Measurements from ENCODE around the gene SLC43A2. TPM values are rescaled to one million over a fixed set of nuclear protein-coding genes. Genes with fewer than 3 reads are reported as not detected.

SLC43A2 gene
- polyA plus RNA-seq, 1 donor (not counting 4 experiments of a cell fraction or from before 2014, with no cell fraction given) = 12.7 TPM

DNA sequence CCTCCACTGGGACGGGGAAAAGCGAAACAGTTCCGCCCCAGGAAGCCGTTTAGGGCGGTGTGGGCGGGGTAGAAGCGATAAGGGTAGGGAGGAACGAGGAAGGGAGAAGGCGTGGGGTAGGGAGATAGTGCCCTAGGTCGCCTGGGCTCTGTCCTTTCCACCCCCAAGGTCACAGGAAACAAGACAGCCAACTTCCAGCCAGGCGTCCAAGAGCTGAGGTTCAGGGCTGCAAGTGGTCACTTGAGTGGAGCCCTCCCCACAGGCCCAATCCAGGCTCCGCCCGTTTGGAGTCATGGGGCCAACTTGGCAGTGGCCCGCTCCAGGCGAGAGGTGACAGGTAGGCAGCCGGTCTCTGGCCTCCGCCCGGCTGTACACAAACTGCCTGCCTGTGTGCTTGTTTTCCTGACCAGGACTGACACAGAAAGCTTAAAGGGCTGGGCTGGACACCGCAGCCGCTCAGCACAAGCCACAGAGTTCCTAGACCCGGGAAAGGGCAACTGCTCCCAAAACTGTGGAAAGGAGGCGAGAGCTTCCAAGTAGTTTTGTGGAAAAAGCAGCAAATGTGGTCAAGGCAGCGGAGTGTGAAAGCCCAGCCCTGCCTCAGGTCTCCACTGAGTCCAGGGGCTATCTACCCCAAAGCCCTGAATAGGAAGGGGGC, 21.3 kb upstream of the SLC43A2 start, which contains the start of gene RILP:
Gene RILP (minus strand): TSS at position 23 of the 658 bp plus-strand sequence. CDS start 62 bp downstream, outside the sequence.
- H3K4me1 ChIP-seq (ENCODE audit: control insufficient read depth, extremely low read depth, insufficient read depth, low read length) = peaks cover 17% of the 10 kb centered on the region

DNA sequence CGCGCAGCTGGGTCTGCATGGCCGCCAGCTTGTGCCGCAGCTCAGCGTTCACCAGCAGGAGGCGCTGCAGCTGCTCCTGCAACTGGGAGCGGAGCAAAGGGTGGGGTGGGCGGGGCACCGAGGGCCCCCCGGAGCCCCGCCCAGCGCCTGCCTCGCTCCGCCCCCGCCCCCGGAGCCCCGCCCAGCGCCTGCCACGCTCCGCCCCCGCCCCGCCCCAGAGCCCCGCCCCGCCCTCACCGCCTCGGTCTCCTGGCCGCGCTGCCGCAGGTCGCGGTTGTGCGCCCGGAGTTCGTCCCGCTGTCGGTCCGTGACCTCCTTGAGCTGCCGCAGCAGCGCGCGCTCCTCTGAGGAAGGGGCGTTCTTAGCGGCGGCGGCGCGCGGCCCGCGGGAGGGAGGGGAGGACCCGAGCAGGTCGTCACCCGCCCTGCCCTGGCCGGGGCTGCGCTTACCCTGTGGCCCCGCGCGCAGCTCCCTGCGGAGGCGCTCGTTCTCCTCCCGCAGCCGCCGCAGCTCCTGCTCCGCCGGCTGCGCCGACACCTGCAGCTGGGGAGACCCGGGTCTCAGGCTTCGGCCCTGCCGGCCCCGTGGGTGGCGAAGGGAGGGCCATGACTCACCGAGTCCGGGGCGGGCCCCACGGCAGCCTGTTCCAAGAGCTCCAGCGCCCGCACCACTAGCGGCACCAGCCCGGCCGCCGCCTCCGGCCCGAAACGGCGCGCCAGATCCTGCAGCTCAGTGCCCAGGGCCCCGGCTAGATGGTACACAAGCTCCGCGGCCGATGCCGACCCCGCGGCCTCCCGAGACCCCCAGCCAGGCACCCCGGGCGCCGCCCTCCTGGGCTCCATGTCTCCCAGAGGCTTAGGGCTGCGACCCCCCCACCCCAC, 20.6 kb upstream of the SLC43A2 start:
- H3K79me2 ChIP-seq (ENCODE audit: control insufficient read depth, insufficient read depth, low read length) = no peaks in the 10 kb centered on the region
- H3K9ac ChIP-seq (ENCODE audit: control insufficient read depth, extremely low read depth, insufficient read depth, low read length) = peak overlapping the region; percentile 74
- H3K9me1 ChIP-seq (ENCODE audit: control insufficient read depth, extremely low read depth, insufficient read depth, low read length) = no peaks in the 10 kb centered on the region
- peak overlapping the region; percentile 48 to 72 (median 59) for H3K4me3 ChIP-seq (ENCODE audit: control insufficient read depth in 2 of 3, extremely low read depth in 1 of 3, insufficient read depth in 2 of 3, low read depth in 1 of 3, low read length in 3 of 3)
- FAIRE-seq = no peak
- peaks cover 2% of the 10 kb centered on the region for H4K20me1 ChIP-seq (ENCODE audit: control insufficient read depth, extremely low read depth, insufficient read depth, low read length)
- H3K27me3 ChIP-seq (ENCODE audit: control insufficient read depth, extremely low read depth, insufficient read depth, low read length) = no peaks in the 10 kb centered on the region
- H3K36me3 ChIP-seq (ENCODE audit: control insufficient read depth in 2 of 2, extremely low read depth in 1 of 2, insufficient read depth in 2 of 2, low read length in 2 of 2) = peaks cover 28% of the 10 kb centered on the region in 2 experiments
- DNase-seq (ENCODE audit: low read depth, low spot score) = peak; percentile 82
- H2AFZ ChIP-seq (ENCODE audit: control insufficient read depth, low read length) = peak overlapping the region; percentile 64
- no peak for TF ChIP-seq EZH2 (IDR thresholded peaks at IDR 0.05; ENCODE audit: low read length)
- TF ChIP-seq, protein P1, sequence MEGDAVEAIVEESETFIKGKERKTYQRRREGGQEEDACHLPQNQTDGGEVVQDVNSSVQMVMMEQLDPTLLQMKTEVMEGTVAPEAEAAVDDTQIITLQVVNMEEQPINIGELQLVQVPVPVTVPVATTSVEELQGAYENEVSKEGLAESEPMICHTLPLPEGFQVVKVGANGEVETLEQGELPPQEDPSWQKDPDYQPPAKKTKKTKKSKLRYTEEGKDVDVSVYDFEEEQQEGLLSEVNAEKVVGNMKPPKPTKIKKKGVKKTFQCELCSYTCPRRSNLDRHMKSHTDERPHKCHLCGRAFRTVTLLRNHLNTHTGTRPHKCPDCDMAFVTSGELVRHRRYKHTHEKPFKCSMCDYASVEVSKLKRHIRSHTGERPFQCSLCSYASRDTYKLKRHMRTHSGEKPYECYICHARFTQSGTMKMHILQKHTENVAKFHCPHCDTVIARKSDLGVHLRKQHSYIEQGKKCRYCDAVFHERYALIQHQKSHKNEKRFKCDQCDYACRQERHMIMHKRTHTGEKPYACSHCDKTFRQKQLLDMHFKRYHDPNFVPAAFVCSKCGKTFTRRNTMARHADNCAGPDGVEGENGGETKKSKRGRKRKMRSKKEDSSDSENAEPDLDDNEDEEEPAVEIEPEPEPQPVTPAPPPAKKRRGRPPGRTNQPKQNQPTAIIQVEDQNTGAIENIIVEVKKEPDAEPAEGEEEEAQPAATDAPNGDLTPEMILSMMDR (optimal IDR thresholded peaks at IDR 0.05 in 1 of 3, IDR thresholded peaks at IDR 0.05 in 1 of 3, conservative IDR thresholded peaks at IDR 0.05 in 1 of 3; ENCODE audit: extremely low read depth in 1 of 3, insufficient read depth in 2 of 3, low read length in 3 of 3) = peak; percentile 47 to 93 (median 88)
- H3K4me2 ChIP-seq (ENCODE audit: control insufficient read depth, extremely low read depth, insufficient read depth, low read depth, low read length) = peak overlapping the region; percentile 86
- dilution Hi-C loops (cut with MboI; ENCODE audit: extremely low pct_ligation_motif_present, low sequenced_read_pairs) = no loop called here
- H3K4me1 ChIP-seq (ENCODE audit: control insufficient read depth, extremely low read depth, insufficient read depth, low read length) = peaks cover 24% of the 10 kb centered on the region
- peak overlapping the region; percentile 61 for H3K27ac ChIP-seq (ENCODE audit: control insufficient read depth, insufficient read depth, low read length)
- no peaks in the 10 kb centered on the region for H3K9me3 ChIP-seq (ENCODE audit: control insufficient read depth, low read depth, low read length)

More for the DNA sequence above, 21.3 kb upstream of the SLC43A2 start, which contains the start of gene RILP:
- Histone ChIP-seq H3K9ac (ENCODE audit: control insufficient read depth, extremely low read depth, insufficient read depth, low read length) (peak within 1 kb of the TSS; percentile 74), H3K27me3 (ENCODE audit: control insufficient read depth, extremely low read depth, insufficient read depth, low read length) (no peaks in the 10 kb centered on the region), H3K4me3 (ENCODE audit: control insufficient read depth in 2 of 3, extremely low read depth in 1 of 3, insufficient read depth in 2 of 3, low read depth in 1 of 3, low read length in 3 of 3) (peak within 1 kb of the TSS; percentile 48 to 72 (median 71)), H2AFZ (ENCODE audit: control insufficient read depth, low read length) (peak within 1 kb of the TSS; percentile 88), H3K9me3 (ENCODE audit: control insufficient read depth, low read depth, low read length) (no peaks in the 10 kb centered on the region), H3K27ac (ENCODE audit: control insufficient read depth, insufficient read depth, low read length) (peak within 1 kb of the TSS; percentile 61), H3K36me3 (ENCODE audit: control insufficient read depth in 2 of 2, extremely low read depth in 1 of 2, insufficient read depth in 2 of 2, low read length in 2 of 2) (peaks cover 33% of the 10 kb centered on the region in 2 experiments), H3K9me1 (ENCODE audit: control insufficient read depth, extremely low read depth, insufficient read depth, low read length) (no peaks in the 10 kb centered on the region), H3K79me2 (ENCODE audit: control insufficient read depth, insufficient read depth, low read length) (no peaks in the 10 kb centered on the region), H4K20me1 (ENCODE audit: control insufficient read depth, extremely low read depth, insufficient read depth, low read length) (peaks cover 2% of the 10 kb centered on the region), H3K4me2 (ENCODE audit: control insufficient read depth, extremely low read depth, insufficient read depth, low read depth, low read length) (peak within 1 kb of the TSS; percentile 86)
- DNase-seq (ENCODE audit: low read depth, low spot score) = no peak
- no peak for FAIRE-seq
- dilution Hi-C loops (cut with MboI; ENCODE audit: extremely low pct_ligation_motif_present, low sequenced_read_pairs) = no loop called here
- TF ChIP-seq, protein P1 (optimal IDR thresholded peaks at IDR 0.05 in 1 of 3, IDR thresholded peaks at IDR 0.05 in 1 of 3, conservative IDR thresholded peaks at IDR 0.05 in 1 of 3; ENCODE audit: extremely low read depth in 1 of 3, insufficient read depth in 2 of 3, low read length in 3 of 3) = no peak
- no peak for TF ChIP-seq EZH2 (IDR thresholded peaks at IDR 0.05; ENCODE audit: low read length)
